Thyroid gland (tissue), 4 donors: ENCODE data around the gene CAMTA2. TPM values are rescaled to one million over a fixed set of nuclear protein-coding genes. Genes with fewer than 3 reads are reported as not detected.

Experiments used
- DNase-seq, 2 donors: peaks; one replicate each; pipeline ENCODE4 v3.0.0-alpha.2; 2019
- H3K27ac ChIP-seq, 3 donors: fragments of 200-600 bp; sonication (generic); 1 replicate in 2 of 3; 2 replicates in 1 of 3; pipeline ENCODE4 v1.5.1; 2016 to 2019; ENCODE audit warnings: mild to moderate bottlenecking in 1 of 3, moderate library complexity in 1 of 3
- H3K27me3 ChIP-seq: fragments of 200-600 bp; sonication (generic); one replicate; pipeline ENCODE4 v1.5.1; 2019
- H3K36me3 ChIP-seq, 2 donors: fragments of 200-600 bp; sonication (generic); one replicate each; pipeline ENCODE4 v1.5.1; 2016 to 2019
- H3K4me1 ChIP-seq, 2 donors: fragments of 200-600 bp; sonication (generic); one replicate each; pipeline ENCODE4 v1.5.1; 2017 to 2019
- H3K4me3 ChIP-seq, 3 donors: fragments of 200-600 bp; sonication (generic); replicated peaks in 1 of 3; 1 replicate in 2 of 3; 2 replicates in 1 of 3; pipeline ENCODE4 v1.5.1; 2016; ENCODE audit warnings: mild to moderate bottlenecking in 1 of 3
- H3K9me3 ChIP-seq: fragments of 200-600 bp; sonication (generic); one replicate; pipeline ENCODE4 v1.5.1; 2017
- CTCF ChIP-seq, 6 experiments: fragments of 200-600 bp in 3 of 6; fragments of 450-650 bp in 3 of 6; sonication (generic) in 3 of 6; IDR thresholded peaks; one replicate each; pipeline ENCODE4 v1.5.1; 2016 to 2019; ENCODE audit warnings: antibody characterized with exemption in 6 of 6, mild to moderate bottlenecking in 2 of 6, inconsistent platforms in 1 of 6, moderate library complexity in 1 of 6
- POLR2A ChIP-seq, 2 donors: fragments of 450-650 bp; IDR thresholded peaks; one replicate each; pipeline ENCODE4 v1.6.1; 2017; ENCODE audit warnings: antibody characterized with exemption in 2 of 2, mild to moderate bottlenecking in 2 of 2, moderate library complexity in 1 of 2
- WGBS, 2 donors: methylation state at CpG; one replicate each; pipeline ENCODE4 v1.1.5; 2017; 5-methylcytosine and 5-hydroxymethylcytosine counted together
- intact Hi-C: fragments of 100-400 bp; cut with DNase I; formaldehyde crosslinking; loops from one replicate; pipeline ENCODE4 v1.15.1; 2023
- total RNA-seq, 4 donors: library from RNA; depleted of rRNA; stranded (reverse); fragments of >200 nt; gene quantifications; one replicate each; pipeline ENCODE4 v1.2.3, GENCODE V29; 2016

The CAMTA2 gene
- total RNA-seq, 4 donors from 2014 or later = 17.1 to 29.0 (median 20.4) TPM

DNA sequence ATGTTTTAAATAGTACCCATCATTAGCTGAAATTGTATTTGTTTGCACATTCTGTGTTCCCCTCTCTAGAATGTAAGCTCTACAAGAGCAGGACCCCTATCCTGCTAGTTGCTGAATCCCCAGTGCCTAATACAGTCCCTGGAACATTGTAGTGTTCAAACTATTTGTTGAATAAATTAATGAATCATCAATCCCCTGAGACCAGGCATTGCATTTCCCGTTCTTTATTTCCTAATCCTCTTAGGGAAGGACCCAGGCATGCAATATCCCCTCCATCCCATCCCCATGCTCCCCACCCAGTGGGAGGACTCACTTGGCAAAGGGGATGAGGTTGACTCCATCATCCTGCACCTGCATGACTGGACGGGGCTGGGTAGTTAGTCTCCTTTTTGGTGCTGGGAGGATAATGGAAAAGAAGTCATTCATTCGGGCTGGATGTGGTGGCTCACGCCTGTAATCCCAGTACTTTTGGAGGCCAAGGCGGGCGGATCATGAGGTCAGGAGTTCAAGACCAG is 6.7 kb upstream of the CAMTA2 start:
- no peak for TF ChIP-seq CTCF (IDR thresholded peaks at IDR 0.05)
- no peak for TF ChIP-seq POLR2A (IDR thresholded peaks at IDR 0.05)

GRCh38 chr17:4987767-4988567 is 492 bp upstream of the CAMTA2 start:
- Histone ChIP-seq H3K36me3 (peaks cover 0 to 4% of the 10 kb centered on the region in 2 donors), H3K9me3 (no peaks in the 10 kb centered on the region), H3K4me3 (peak overlapping the region; percentile 21 to 94 (median 80)), H3K4me1 (peaks cover 17 to 19% of the 10 kb centered on the region in 2 donors), H3K27me3 (no peaks in the 10 kb centered on the region), H3K27ac (peak overlapping the region; percentile 71 to 94 (median 93))
- 4 to 8% methylated on average over 21 to 25 of the region's 30 CpGs for WGBS, 2 donors
- TF ChIP-seq POLR2A (IDR thresholded peaks at IDR 0.05) = no peak
- TF ChIP-seq CTCF (IDR thresholded peaks at IDR 0.05) = no peak
- no peak for DNase-seq
- intact Hi-C loops = loop anchor here (2.0 kb wide), 1 partner anchor 83 kb away; no protein-coding TSS in a partner anchor

More for the DNA sequence above, 6.7 kb upstream of the CAMTA2 start:
- DNase-seq = no peak
- Histone ChIP-seq H3K36me3 (no peaks in the 10 kb centered on the region), H3K4me1 (peaks cover 13 to 15% of the 10 kb centered on the region in 2 donors), H3K9me3 (no peaks in the 10 kb centered on the region), H3K27me3 (no peaks in the 10 kb centered on the region), H3K27ac (no peak overlapping the region), H3K4me3 (no peak overlapping the region)
- 84 to 91% methylated on average over 5 to 6 of the region's 6 CpGs for WGBS, 2 donors
- intact Hi-C loops = no loop called here

GRCh38 chr17:4986403-4986802 is 1.1 kb downstream of the CAMTA2 start:
- 50 to 54% methylated on average over 5 of the region's 5 CpGs for WGBS, 2 donors
- no peaks in the 10 kb centered on the region for H3K9me3 ChIP-seq
- TF ChIP-seq POLR2A (IDR thresholded peaks at IDR 0.05) = no peak
- H3K27me3 ChIP-seq = no peaks in the 10 kb centered on the region
- peak overlapping the region in 2 of 3 donors; percentile 93 to 94 for H3K27ac ChIP-seq
- peak overlapping the region in 2 of 3 donors; percentile 80 to 94 for H3K4me3 ChIP-seq
- H3K36me3 ChIP-seq = peaks cover 12 to 14% of the 10 kb centered on the region in 2 donors
- peaks cover 17 to 19% of the 10 kb centered on the region in 2 donors for H3K4me1 ChIP-seq
- intact Hi-C loops = loop anchor here (2.0 kb wide), 1 partner anchor 82 kb away; no protein-coding TSS in a partner anchor
- DNase-seq = peak in 1 of 2 donors; percentile 22

DNA sequence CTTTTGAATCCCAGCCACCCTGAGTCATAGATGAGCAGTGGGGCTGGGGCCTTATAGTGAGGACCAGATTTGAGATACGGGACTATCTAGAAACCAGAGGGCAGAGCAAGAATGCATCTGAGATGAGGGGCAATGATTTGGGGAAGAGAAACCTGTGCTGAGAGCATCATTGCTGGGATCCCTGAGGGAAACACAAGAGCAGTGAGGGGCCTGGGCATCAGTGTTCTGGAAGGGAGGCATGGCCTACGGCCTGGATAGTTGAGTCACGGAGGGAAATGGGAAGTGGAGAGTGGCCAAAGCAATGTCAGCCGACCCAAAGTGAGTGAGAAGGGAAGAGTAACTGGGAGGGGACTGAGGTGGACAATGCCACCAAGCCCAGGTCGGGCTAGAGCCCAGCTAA is 5.2 kb downstream of the CAMTA2 start:
- DNase-seq = no peak
- Histone ChIP-seq H3K4me1 (peaks cover 8 to 10% of the 10 kb centered on the region in 2 donors), H3K4me3 (no peak overlapping the region), H3K27ac (no peak overlapping the region), H3K9me3 (no peaks in the 10 kb centered on the region), H3K36me3 (peaks cover 34 to 41% of the 10 kb centered on the region in 2 donors), H3K27me3 (no peaks in the 10 kb centered on the region)
- no peak for TF ChIP-seq POLR2A (IDR thresholded peaks at IDR 0.05)
- no peak for TF ChIP-seq CTCF (IDR thresholded peaks at IDR 0.05)
- WGBS, 2 donors = 62 to 65% methylated on average over 5 of the region's 5 CpGs
- intact Hi-C loops = loop anchor here (5.0 kb wide), 1 partner anchor 45 kb away; no protein-coding TSS in a partner anchor

GRCh38 chr17:4980644-4981216 is 6.7 kb downstream of the CAMTA2 start:
- peak in 1 of 2 donors; percentile 8 for DNase-seq
- WGBS, 2 donors = 40 to 55% methylated on average over 6 of the region's 6 CpGs
- Histone ChIP-seq H3K4me3 (no peak overlapping the region), H3K36me3 (peaks cover 41 to 47% of the 10 kb centered on the region in 2 donors), H3K27ac (no peak overlapping the region), H3K9me3 (no peaks in the 10 kb centered on the region), H3K27me3 (no peaks in the 10 kb centered on the region), H3K4me1 (peaks cover 0 to under 1% of the 10 kb centered on the region in 2 donors)
- TF ChIP-seq CTCF (IDR thresholded peaks at IDR 0.05) = peak; percentile 53 to 86 (median 72)
- no peak for TF ChIP-seq POLR2A (IDR thresholded peaks at IDR 0.05)
- intact Hi-C loops = loop anchor here (2.0 to 5.0 kb wide), 2 partner anchors 43 to 82 kb away; no protein-coding TSS in a partner anchor
